ENCODE results near the gene ATG5. TPM values are rescaled to one million over a fixed set of nuclear protein-coding genes. Genes with fewer than 3 reads are reported as not detected.
"Not testable (repeated sequence)": the region's sequence is repeated elsewhere in the genome, so short reads cannot be mapped to it uniquely, and the experiment has no call there.

Gene ATG5
- total RNA-seq, 1 donor from 2014 or later: 39.3 TPM

GRCh38 chr6:106273087-106273486 lies 52.5 kb downstream of the ATG5 start:
- peaks cover 5% of the 10 kb centered on the region for H3K4me1 Mint-ChIP-seq (ENCODE audit: low read depth, unreplicated experiment)
- Histone ChIP-seq H2AFZ (ENCODE audit: low read depth, low read length) (no peak overlapping the region), H3K9ac (ENCODE audit: low read length) (no peak overlapping the region), H3K27me3 (ENCODE audit: insufficient read depth, low read length) (no peaks in the 10 kb centered on the region), H3K79me2 (ENCODE audit: insufficient read depth, low read length) (peaks cover 58% of the 10 kb centered on the region), H3K4me3 (ENCODE audit: insufficient read depth, low read depth, low read length) (no peak overlapping the region), H4K20me1 (ENCODE audit: insufficient read depth, low read length) (peaks cover 4% of the 10 kb centered on the region), H3K9me3 (ENCODE audit: insufficient read depth, low read depth, low read length) (peaks cover 2% of the 10 kb centered on the region), H3K4me2 (ENCODE audit: low read length) (no peak overlapping the region), H3K36me3 (ENCODE audit: insufficient read depth, low read length) (no peaks in the 10 kb centered on the region), H3K4me1 (ENCODE audit: insufficient read depth, low read length) (peaks cover 3% of the 10 kb centered on the region), H3K27ac (ENCODE audit: low read depth, low read length) (no peak overlapping the region)
- FAIRE-seq (no peak), DNase-seq (ENCODE audit: low read depth) (no peak)
- no peak overlapping the region for H3K27ac Mint-ChIP-seq (ENCODE audit: unreplicated experiment)
- peaks cover 6% of the 10 kb centered on the region for H3K9me3 Mint-ChIP-seq (ENCODE audit: unreplicated experiment)
- no peak overlapping the region for H3K4me3 Mint-ChIP-seq (ENCODE audit: unreplicated experiment)
- H3K36me3 Mint-ChIP-seq (ENCODE audit: low read depth, unreplicated experiment): peaks cover 1% of the 10 kb centered on the region
- H3K27me3 Mint-ChIP-seq (ENCODE audit: low read depth, unreplicated experiment): no peaks in the 10 kb centered on the region
- TF ChIP-seq EZH2 (IDR thresholded peaks at IDR 0.05; ENCODE audit: insufficient read depth, low read length) (no peak), CTCF (IDR thresholded peaks at IDR 0.05; ENCODE audit: insufficient read depth, low read depth, low read length) (no peak)

GRCh38 chr6:106272287-106272686 lies 53.3 kb downstream of the ATG5 start:
- Histone ChIP-seq H3K4me1 (ENCODE audit: insufficient read depth, low read length) (peaks cover 3% of the 10 kb centered on the region), H4K20me1 (ENCODE audit: insufficient read depth, low read length) (peaks cover 9% of the 10 kb centered on the region), H3K27ac (ENCODE audit: low read depth, low read length) (no peak overlapping the region), H3K9ac (ENCODE audit: low read length) (no peak overlapping the region), H3K36me3 (ENCODE audit: insufficient read depth, low read length) (no peaks in the 10 kb centered on the region), H3K9me3 (ENCODE audit: insufficient read depth, low read depth, low read length) (peaks cover 2% of the 10 kb centered on the region), H3K4me3 (ENCODE audit: insufficient read depth, low read depth, low read length) (no peak overlapping the region), H3K4me2 (ENCODE audit: low read length) (no peak overlapping the region), H3K27me3 (ENCODE audit: insufficient read depth, low read length) (no peaks in the 10 kb centered on the region), H2AFZ (ENCODE audit: low read depth, low read length) (no peak overlapping the region), H3K79me2 (ENCODE audit: insufficient read depth, low read length) (peaks cover 58% of the 10 kb centered on the region)
- H3K27ac Mint-ChIP-seq (ENCODE audit: unreplicated experiment): no peak overlapping the region
- peaks cover 7% of the 10 kb centered on the region for H3K36me3 Mint-ChIP-seq (ENCODE audit: low read depth, unreplicated experiment)
- no peak for FAIRE-seq
- no peak overlapping the region for H3K4me3 Mint-ChIP-seq (ENCODE audit: unreplicated experiment)
- peaks cover 5% of the 10 kb centered on the region for H3K4me1 Mint-ChIP-seq (ENCODE audit: low read depth, unreplicated experiment)
- H3K9me3 Mint-ChIP-seq (ENCODE audit: unreplicated experiment): peaks cover 12% of the 10 kb centered on the region
- no peaks in the 10 kb centered on the region for H3K27me3 Mint-ChIP-seq (ENCODE audit: low read depth, unreplicated experiment)
- TF ChIP-seq CTCF (IDR thresholded peaks at IDR 0.05; ENCODE audit: insufficient read depth, low read depth, low read length) (no peak), EZH2 (IDR thresholded peaks at IDR 0.05; ENCODE audit: insufficient read depth, low read length) (no peak)
- DNase-seq (ENCODE audit: low read depth): no peak

- Mint-ChIP-seq H3K4me3 (ENCODE audit: unreplicated experiment) (no peak overlapping the region), H3K27me3 (ENCODE audit: low read depth, unreplicated experiment) (no peaks in the 10 kb centered on the region), H3K4me1 (ENCODE audit: low read depth, unreplicated experiment) (peaks cover 5% of the 10 kb centered on the region), H3K9me3 (ENCODE audit: unreplicated experiment) (peaks cover 20% of the 10 kb centered on the region), H3K36me3 (ENCODE audit: low read depth, unreplicated experiment) (peaks cover 12% of the 10 kb centered on the region), H3K27ac (ENCODE audit: unreplicated experiment) (no peak overlapping the region)
- no peak for FAIRE-seq
- Histone ChIP-seq H3K4me2 (ENCODE audit: low read length) (no peak overlapping the region), H3K36me3 (ENCODE audit: insufficient read depth, low read length) (no peaks in the 10 kb centered on the region), H2AFZ (ENCODE audit: low read depth, low read length) (no peak overlapping the region), H3K4me3 (ENCODE audit: insufficient read depth, low read depth, low read length) (no peak overlapping the region), H3K27me3 (ENCODE audit: insufficient read depth, low read length) (no peaks in the 10 kb centered on the region), H3K27ac (ENCODE audit: low read depth, low read length) (no peak overlapping the region), H3K9me3 (ENCODE audit: insufficient read depth, low read depth, low read length) (peaks cover 2% of the 10 kb centered on the region), H4K20me1 (ENCODE audit: insufficient read depth, low read length) (peaks cover 11% of the 10 kb centered on the region), H3K4me1 (ENCODE audit: insufficient read depth, low read length) (no peaks in the 10 kb centered on the region), H3K79me2 (ENCODE audit: insufficient read depth, low read length) (peaks cover 57% of the 10 kb centered on the region), H3K9ac (ENCODE audit: low read length) (no peak overlapping the region)
- no peak for DNase-seq (ENCODE audit: low read depth)
- no peak for TF ChIP-seq EZH2 (IDR thresholded peaks at IDR 0.05; ENCODE audit: insufficient read depth, low read length)
- no peak for TF ChIP-seq CTCF (IDR thresholded peaks at IDR 0.05; ENCODE audit: insufficient read depth, low read depth, low read length)
Measured at GRCh38 chr6:106270414-106270813, 55.1 kb downstream of the ATG5 start.

- not testable (repeated sequence) for H3K27me3 Mint-ChIP-seq (ENCODE audit: low read depth, unreplicated experiment); H3K9me3 ChIP-seq (ENCODE audit: insufficient read depth, low read depth, low read length); H3K27ac Mint-ChIP-seq (ENCODE audit: unreplicated experiment); H3K4me2 ChIP-seq (ENCODE audit: low read length); H3K27ac ChIP-seq (ENCODE audit: low read depth, low read length); FAIRE-seq; H3K4me1 ChIP-seq (ENCODE audit: insufficient read depth, low read length); H3K27me3 ChIP-seq (ENCODE audit: insufficient read depth, low read length); DNase-seq (ENCODE audit: low read depth); H2AFZ ChIP-seq (ENCODE audit: low read depth, low read length); H3K4me3 ChIP-seq (ENCODE audit: insufficient read depth, low read depth, low read length); H3K4me3 Mint-ChIP-seq (ENCODE audit: unreplicated experiment); H3K36me3 ChIP-seq (ENCODE audit: insufficient read depth, low read length); H3K9ac ChIP-seq (ENCODE audit: low read length); H3K4me1 Mint-ChIP-seq (ENCODE audit: low read depth, unreplicated experiment)
- peaks cover 55% of the 10 kb centered on the region for H3K79me2 ChIP-seq (ENCODE audit: insufficient read depth, low read length)
- H3K9me3 Mint-ChIP-seq (ENCODE audit: unreplicated experiment): peaks cover 29% of the 10 kb centered on the region
- peaks cover 13% of the 10 kb centered on the region for H4K20me1 ChIP-seq (ENCODE audit: insufficient read depth, low read length)
- peaks cover 14% of the 10 kb centered on the region for H3K36me3 Mint-ChIP-seq (ENCODE audit: low read depth, unreplicated experiment)
Measured at GRCh38 chr6:106269268-106269919, 56.2 kb downstream of the ATG5 start.
